ENCODE results near the gene ATP5IF1.

Gene ATP5IF1

GRCh38 chr1:28208818-28209441, 27.0 kb upstream of the ATP5IF1 start:
- no peak for DNase-seq (ENCODE audit: insufficient read length, low spot score)
- no peak for FAIRE-seq
- TF ChIP-seq POLR2A (IDR thresholded peaks at IDR 0.05; ENCODE audit: low read depth, low read length), result no peak

DNA sequence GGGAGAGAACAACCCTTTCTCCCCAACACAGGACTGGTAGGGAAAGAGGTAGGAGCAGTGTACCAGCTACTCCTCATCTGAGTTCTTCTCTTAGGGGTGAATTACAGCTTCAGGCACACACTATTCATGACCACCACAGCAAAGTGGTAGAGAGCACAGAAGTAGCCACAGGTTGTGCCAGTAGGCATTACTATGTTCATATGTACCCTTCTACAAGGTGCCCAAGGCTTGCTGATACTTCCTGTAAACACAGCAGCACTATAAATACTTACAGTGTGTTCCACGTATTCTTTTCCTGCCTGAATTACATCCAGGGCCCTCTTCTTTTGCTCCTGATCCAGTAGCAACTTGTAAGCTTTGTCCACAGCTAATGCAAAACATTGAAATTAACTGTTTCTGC, 26.2 kb upstream of the ATP5IF1 start:
- TF ChIP-seq POLR2A (IDR thresholded peaks at IDR 0.05; ENCODE audit: low read depth, low read length), result no peak
- no peak for FAIRE-seq
- DNase-seq (ENCODE audit: insufficient read length, low spot score), result no peak

DNA sequence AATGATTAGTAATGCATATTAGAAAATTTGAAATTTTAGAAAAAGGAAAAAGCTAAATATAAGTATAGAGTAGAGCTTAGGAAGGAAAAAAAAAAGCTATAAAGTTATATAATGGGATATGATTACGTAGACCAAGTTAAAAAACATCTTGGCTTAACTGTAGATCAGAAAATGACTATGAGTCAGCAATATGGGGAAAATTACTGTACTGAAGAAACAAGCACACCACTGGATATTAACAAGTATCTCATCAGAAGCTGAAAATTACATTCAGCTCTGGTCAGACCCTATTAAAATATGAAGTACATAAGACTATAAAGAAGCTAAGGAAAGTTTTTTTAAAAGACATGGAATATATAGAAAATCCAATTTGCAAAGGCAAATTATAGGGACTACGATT, 22.6 kb upstream of the ATP5IF1 start:
- no peak for TF ChIP-seq POLR2A (IDR thresholded peaks at IDR 0.05; ENCODE audit: low read depth, low read length)
- DNase-seq (ENCODE audit: insufficient read length, low spot score), result no peak
- no peak for FAIRE-seq

GRCh38 chr1:28229089-28229488, 6.8 kb upstream of the ATP5IF1 start:
- no peak for TF ChIP-seq POLR2A (IDR thresholded peaks at IDR 0.05; ENCODE audit: low read depth, low read length)
- FAIRE-seq (no peak), DNase-seq (ENCODE audit: insufficient read length, low spot score) (no peak)

- no peak for TF ChIP-seq POLR2A (IDR thresholded peaks at IDR 0.05; ENCODE audit: low read depth, low read length)
- FAIRE-seq (no peak), DNase-seq (ENCODE audit: insufficient read length, low spot score) (no peak)
Measured at GRCh38 chr1:28229996-28230395, 5.9 kb upstream of the ATP5IF1 start.

DNA sequence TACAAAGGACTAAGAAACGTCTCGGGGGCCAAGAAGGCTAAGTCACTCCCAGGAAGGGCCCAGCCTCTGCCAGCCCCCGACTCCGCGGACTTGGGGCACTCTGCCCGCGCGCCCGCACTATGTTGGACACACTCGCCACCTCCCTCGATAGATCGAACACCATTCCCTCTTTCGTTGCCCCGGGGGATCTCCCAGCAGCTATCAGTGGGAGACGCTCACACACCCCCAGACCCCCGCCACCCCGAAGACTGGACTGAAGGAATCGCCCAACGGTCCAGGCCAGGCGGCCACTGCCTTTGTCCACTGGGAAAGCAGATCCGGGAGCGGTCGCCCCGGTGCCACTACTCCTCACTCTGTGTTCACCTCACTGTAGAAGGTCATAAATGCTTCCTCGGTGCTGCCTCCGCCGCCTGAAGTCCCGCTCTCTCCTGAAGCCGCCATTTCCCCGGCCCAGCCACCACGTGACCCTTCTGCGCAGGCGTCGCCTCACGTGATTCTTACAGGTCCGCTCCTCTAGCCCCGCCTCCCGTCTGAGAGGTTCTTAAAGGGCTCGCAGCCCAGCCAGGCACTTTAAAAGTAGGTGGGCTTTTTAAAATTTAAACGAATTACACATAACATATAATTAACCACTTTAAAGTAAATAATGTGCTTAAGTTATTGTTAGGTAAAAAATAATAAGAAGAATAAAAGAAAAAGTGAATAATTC, 3.2 kb upstream of the ATP5IF1 start, which contains the start of gene DNAJC8:
Gene DNAJC8, minus strand, starts transcription at position 472 of the 706 bp plus-strand sequence. Its CDS starts 31 bp downstream, at position 441.
- DNase-seq (ENCODE audit: insufficient read length, low spot score) (peak; percentile 63), FAIRE-seq (no peak)
- peak; percentile 52; the same call in 1 of the 2 replicates for TF ChIP-seq POLR2A (IDR thresholded peaks at IDR 0.05; ENCODE audit: low read depth, low read length)

- DNase-seq (ENCODE audit: insufficient read length, low spot score) (no peak), FAIRE-seq (no peak)
- TF ChIP-seq POLR2A (IDR thresholded peaks at IDR 0.05; ENCODE audit: low read depth, low read length), result no peak
Measured at GRCh38 chr1:28233264-28233606, 2.7 kb upstream of the ATP5IF1 start.

- FAIRE-seq (no peak), DNase-seq (ENCODE audit: insufficient read length, low spot score) (no peak)
- no peak for TF ChIP-seq POLR2A (IDR thresholded peaks at IDR 0.05; ENCODE audit: low read depth, low read length)
Measured at GRCh38 chr1:28236656-28237322, 865 bp downstream of the ATP5IF1 start.

- no peak for TF ChIP-seq POLR2A (IDR thresholded peaks at IDR 0.05; ENCODE audit: low read depth, low read length)
- FAIRE-seq (no peak), DNase-seq (ENCODE audit: insufficient read length, low spot score) (no peak)
Measured at GRCh38 chr1:28239004-28239403, 3.1 kb downstream of the ATP5IF1 start.

GRCh38 chr1:28240024-28240423, 4.1 kb downstream of the ATP5IF1 start:
- DNase-seq (ENCODE audit: insufficient read length, low spot score) (no peak), FAIRE-seq (no peak)
- TF ChIP-seq POLR2A (IDR thresholded peaks at IDR 0.05; ENCODE audit: low read depth, low read length), result no peak

- no peak for DNase-seq (ENCODE audit: insufficient read length, low spot score)
- TF ChIP-seq POLR2A (IDR thresholded peaks at IDR 0.05; ENCODE audit: low read depth, low read length), result no peak
- no peak for FAIRE-seq
Measured at GRCh38 chr1:28241638-28242241, 5.8 kb downstream of the ATP5IF1 start.

DNA sequence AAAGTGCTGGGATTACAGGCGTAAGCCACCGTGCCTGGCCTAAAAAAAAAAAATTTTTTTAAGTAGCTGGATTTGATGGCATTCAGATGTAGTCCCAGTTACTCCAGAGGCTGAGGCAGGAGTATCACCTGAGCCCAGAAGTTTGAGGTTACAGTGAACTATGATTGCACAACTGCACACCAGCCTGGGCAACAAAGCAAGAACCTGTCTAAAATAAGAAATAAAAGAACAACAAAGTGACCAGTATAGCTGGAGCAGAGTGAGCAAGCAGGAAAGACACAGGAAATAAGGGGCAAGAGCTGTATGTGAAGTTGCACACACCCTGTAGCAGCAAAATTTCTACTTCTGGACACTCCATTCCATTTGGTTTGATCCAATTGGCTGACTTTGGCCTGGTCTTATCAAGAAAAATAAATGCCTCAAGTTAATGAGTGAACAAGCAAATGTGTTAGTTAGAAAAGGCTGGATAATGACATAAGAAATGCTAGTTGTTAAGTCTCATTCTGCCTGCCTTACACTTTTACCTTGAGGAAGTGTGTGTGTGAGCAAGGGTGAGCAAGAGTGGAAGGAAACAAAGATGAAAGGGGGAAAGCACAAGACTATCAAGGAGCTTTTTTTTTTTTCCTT, 7.9 kb downstream of the ATP5IF1 start:
- no peak for FAIRE-seq
- DNase-seq (ENCODE audit: insufficient read length, low spot score), result no peak
- TF ChIP-seq POLR2A (IDR thresholded peaks at IDR 0.05; ENCODE audit: low read depth, low read length), result no peak

- DNase-seq (ENCODE audit: insufficient read length, low spot score) (no peak), FAIRE-seq (no peak)
- TF ChIP-seq POLR2A (IDR thresholded peaks at IDR 0.05; ENCODE audit: low read depth, low read length), result no peak
Measured at GRCh38 chr1:28244549-28245251, 8.8 kb downstream of the ATP5IF1 start.

All from H54 (cell line).